HG03558 (cell line): ENCODE measurements around the gene ITGA11.

Source experiments
- ATAC-seq: cut with Tn5 transposase; IDR thresholded peaks from one replicate; pipeline ENCODE4 v1.9.1; 2021; ENCODE audit warnings: moderate number of reproducible peaks; ENCODE audit not compliant: unreplicated experiment; ENCODE audit errors: extremely low read depth

ITGA11 gene

DNA sequence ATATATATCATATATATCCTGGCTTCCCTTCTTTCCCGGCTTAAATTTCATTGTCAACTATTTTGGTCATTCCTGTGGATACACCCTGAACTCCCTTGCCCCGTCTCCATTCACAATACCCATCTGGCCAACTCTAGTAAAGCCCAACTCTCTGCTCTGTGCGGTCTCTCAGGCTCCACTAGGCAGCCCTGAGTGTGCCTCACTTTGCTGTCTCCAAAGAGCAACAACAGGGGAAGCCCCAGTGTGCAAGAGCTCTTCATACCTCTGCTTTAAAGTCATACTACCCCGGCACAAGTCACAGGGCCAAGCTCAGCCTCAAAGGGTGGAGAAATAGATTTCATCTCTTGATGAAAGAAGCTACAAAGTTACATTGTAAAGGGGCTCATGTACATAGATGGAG lies 173.3 kb downstream of the ITGA11 start:
- no peak for ATAC-seq

DNA sequence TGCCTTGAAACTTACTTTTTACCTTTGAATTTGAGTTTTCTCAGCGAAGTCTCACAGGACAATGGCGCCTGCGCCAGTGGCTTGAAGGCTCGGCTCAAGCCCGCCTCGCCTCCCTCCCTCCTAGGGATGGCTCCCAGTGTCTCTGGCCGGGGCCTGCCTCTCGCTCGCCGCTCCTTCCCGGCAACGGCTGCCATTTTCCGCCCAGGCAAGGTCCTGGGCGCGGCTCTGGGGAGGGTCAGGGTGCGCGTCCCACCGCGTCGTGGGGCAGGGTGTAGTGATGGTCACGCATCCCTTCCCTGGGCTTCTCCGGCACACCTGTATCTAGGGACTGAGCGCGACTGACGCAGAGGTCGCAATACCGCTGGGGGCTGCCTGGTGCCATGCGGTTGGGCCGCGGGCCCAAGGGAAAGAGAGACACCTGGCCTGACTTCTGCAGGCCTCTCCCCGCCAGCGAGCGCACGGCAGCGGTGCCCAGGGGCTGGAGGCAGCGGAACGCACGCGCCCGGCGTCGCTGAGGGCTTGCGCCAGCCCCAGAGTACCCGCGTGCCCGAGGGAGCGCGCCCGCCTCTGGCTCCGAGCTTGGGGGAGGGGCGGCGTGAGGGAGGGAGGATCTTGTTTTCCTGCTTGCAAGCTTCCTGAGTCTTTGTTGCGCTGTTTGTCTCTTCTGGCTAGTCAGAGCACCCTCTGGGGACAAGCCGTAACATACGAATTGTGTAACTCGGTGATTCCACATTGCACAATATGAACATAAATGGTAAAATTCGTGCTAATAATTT lies 175.1 kb downstream of the ITGA11 start:
- ATAC-seq = no peak

DNA sequence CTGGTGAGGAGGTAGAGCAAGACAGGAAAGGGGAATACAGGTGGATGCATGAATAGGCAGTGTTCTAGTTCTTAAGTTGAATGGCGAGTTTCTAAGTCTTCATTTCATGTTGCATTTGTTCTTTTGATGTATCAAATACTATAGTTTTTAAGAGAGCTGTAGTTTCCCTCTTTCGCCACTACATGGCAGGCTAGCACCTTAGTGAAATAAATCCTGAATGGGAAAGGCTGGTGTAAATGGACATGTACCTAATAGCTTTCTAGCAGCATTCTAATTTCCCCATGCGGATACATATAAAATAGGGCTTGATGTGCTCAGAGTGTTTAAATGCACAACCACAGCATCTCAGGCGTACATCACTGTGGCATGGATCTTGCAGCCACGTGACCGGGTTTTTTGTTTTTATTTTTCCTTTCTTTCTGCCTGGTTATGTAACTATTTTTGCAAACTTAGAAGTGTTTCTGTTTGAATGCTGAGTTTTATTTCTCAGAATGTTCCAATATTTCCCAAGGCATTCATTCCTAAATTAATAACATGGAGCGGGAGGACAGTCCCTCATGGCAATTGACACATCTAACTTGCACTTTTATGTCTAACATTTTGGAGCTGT lies 178.9 kb downstream of the ITGA11 start:
- no peak for ATAC-seq

DNA sequence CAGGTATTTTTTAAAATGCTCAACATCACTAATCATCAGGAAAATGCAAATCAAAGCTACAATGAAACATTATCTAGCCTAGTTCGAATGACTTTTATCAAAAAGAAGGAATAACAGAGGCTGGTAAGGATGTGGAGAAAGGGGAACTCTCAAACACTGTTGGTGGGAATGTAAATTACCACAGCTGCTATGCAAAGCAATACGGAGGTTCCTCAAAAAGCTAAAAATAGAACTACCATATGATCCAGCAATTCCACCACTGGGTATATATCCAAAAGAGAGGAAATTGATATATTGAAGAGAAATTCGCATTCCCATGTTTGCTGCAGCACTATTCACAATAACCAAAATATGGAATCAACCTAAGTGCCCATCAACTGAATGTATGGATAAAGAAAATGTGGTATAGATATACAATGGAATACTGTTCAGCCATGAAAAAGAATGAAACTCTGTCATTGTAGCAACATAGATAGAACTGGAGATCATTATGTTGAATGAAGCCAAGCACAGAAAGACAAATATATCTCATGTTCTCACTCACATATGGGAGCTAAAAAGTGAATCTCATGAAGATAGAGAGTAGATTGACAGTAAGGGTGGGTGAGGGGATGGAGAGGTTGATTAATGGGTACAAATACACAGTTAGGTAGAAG lies 182.8 kb downstream of the ITGA11 start:
- no peak for ATAC-seq
